Pons (tissue), 1 donor: ENCODE measurements around the gene FUT8.
"Not testable (repeated sequence)": the region's sequence is repeated elsewhere in the genome, so short reads cannot be mapped to it uniquely, and the experiment has no call there.

Experiments used
- DNase-seq: peaks from one replicate; pipeline ENCODE4 v3.0.0-alpha.2; 2016; ENCODE audit warnings: low spot score

Gene FUT8

DNA sequence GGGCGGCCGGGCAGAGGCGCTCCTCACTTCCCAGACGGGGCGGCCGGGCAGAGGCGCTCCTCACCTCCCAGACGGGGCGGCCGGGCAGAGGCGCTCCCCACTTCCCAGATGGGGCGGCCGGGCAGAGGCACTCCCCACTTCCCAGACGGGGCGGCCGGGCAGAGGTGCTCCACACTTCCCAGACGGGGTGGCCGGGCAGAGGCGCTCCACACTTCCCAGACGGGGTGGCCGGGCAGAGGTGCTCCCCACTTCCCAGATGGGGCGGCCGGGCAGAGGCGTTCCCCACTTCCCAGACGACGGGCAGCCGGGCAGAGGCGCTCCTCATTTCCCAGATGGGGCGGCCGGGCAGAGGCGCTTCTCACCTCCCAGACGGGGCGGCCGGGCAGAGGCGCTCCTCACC, 304.3 kb downstream of the FUT8 start:
- not testable (repeated sequence) for DNase-seq

DNA sequence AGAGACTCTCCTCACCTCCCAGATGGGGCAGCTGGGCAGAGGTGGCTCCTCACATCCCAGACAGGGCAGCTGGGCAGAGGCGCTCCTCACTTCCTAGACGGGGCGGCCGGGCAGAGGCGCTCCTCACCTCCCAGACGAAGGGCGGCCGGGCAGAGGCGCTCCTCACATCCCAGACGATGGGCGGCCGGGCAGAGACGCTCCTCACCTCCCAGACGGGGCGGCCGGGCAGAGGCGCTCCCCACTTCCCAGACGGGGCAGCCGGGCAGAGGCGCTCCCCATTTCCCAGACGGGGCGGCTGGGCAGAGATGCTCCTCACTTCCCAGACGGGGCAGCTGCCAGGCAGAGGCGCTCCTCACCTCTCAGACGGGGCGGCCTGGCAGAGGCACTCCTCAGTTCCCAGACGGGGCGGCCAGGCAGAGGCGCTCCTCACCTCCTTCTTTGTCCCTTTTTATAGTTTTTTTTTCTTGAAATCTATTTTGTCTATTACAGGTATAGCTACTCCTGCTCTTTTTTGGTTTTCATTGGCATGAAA, 304.9 kb downstream of the FUT8 start:
- not testable (repeated sequence) for DNase-seq

DNA sequence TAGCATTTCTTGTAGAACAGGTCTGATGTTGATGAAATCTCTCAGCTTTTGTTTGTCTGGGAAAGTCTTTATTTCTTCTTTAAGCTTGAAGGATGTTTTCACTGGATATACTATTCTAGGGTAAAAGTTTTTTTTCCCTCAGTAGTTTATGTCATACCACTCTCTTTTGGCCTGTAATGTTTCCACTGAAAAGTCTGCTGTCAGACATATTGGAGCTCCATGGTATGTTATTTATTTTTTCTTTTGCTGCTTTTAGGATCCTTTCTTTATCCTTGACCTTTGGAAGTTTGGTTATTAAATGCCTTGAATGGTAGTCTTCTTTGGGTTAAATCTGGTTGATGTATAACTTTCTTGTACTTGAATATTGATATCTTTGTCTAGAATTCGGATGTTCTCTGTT, 306.1 kb downstream of the FUT8 start:
- DNase-seq, result no peak

DNA sequence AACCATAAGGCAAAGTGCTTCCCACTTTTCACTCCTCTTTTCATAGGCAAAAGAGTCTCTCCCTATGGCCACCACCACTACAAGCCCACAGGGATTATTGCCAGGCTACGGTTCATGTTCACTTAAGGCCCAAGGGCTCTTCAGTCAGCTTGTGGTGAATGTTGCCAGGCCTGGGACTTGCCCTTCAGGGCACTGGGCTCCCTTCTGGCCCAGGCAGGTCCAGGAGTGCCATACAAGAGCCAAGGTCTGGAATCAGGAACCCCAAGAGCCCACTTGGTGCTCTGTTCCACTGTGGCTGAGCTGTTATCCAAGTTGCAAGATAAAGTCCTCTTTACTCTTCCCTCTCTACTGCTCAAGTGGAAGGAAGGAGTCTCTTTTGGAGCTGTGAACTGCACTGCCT, 307.6 kb downstream of the FUT8 start:
- no peak for DNase-seq

DNA sequence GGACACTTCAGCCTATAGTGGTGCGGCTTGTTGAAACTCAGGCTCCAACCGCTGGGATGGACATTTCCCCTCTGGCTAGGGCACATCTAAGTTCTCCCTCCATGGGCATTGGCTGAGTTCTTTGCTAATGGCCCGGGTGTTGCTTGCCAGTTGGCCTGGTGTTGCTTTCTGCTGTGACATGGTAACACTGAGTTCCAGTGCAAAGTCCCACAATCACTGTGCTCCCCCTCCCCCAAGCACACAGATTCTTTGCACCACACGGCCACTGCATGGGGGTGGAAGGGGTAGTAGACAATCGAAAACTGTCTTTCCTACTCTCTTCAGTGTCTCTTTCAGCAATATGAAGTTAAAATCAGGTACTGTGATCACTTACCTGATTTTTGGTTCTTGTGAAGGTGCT, 308.2 kb downstream of the FUT8 start:
- no peak for DNase-seq

DNA sequence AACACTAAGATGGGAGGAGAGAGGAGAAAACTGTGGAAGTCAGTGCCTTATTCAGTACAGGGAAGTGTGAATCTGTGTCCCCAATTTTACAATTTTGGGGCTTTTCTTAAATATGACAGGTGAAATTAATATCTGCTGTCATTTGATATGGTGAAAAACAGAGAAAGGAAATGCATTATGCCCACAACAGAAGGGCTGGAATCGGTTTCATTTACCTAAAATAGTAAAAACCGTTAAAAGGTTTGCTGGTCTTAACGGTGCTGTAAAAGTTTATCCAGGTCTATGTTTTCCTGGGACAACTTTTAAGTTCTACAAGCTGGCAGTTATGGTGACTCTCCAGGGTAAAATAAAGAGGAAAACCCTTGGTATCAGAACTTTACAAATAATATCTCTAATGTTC, 310.8 kb downstream of the FUT8 start:
- DNase-seq, result no peak

DNA sequence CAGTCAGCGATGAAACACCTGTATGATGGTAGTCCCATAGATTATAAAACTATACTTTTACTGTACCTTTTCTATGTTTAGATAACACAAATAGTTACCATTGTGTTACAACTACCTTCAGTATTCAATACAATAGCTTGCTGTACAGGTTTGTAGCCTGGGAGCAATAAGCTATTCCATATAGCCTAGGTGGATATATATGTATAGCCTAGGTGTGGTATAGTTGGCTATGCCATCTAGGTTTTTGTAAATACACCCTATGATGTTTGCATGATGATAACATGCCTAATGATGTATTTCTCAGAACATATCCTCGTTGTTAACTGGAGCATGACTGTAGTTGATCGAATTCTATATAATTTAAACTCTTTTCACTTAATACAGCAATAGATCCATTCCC, 316.1 kb downstream of the FUT8 start:
- DNase-seq, result no peak

DNA sequence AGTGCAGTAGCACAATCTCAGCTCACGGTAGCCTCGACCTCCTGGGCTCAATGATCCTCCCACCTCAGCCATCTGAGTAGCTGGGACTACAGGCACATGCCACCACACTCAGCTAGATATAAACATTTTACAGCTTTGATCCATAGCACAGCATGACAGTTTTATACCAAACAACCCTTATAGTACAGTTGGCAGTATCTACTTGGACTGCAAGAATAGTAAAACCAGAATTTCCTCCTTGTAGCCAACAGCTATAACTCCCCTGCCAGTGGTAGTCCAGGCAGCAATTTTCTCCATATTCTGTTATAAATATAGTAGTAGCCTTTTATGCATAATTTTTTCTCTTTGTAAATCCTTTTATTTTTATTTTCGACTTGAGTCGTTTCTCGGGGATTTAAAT, 317.0 kb downstream of the FUT8 start:
- no peak for DNase-seq

DNA sequence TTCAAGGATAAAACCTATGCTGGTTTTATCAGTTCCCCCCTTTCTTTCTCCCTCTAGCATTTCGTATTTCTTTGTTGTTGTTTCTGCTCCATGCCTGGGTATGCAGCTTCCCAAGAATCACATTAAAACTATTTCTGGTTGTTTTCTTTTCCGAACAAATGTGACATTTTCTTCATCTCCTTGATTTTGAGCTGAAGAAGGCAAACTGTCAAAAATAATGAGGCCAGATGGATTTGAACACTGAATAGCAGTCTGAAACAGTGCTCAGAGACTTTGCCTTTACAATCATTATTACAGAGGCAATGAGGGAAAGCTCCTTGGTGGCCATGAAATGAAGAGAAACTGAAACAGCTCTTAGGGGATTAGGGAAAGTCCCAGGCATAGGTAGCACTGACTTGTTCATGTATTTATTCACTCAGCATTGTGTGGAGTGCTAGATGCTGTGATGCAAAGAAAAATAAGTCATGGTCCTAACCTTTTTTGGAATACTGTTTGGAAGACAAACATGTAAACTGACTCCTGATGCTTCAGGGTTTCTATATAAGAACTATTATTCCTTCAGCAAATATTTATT, 319.5 kb downstream of the FUT8 start:
- DNase-seq, result no peak

DNA sequence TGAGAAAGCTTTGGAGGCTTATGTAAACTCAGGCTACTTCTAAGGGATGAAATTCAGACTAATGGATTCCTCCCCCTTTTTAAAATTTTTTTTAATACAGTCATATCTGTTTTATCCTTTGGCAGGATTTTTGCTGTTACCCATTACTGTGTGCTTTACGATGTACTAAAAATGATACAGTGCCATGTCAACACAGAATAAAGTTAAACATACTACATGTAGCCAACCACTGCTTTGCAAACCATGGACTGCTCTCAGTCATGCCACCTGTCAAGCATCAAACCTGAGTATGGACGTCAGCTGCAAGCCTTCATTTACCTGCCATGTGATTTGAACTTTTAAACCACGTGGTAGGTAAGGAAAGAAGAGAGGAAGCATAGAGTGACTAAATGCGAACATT, 325.8 kb downstream of the FUT8 start:
- no peak for DNase-seq

DNA sequence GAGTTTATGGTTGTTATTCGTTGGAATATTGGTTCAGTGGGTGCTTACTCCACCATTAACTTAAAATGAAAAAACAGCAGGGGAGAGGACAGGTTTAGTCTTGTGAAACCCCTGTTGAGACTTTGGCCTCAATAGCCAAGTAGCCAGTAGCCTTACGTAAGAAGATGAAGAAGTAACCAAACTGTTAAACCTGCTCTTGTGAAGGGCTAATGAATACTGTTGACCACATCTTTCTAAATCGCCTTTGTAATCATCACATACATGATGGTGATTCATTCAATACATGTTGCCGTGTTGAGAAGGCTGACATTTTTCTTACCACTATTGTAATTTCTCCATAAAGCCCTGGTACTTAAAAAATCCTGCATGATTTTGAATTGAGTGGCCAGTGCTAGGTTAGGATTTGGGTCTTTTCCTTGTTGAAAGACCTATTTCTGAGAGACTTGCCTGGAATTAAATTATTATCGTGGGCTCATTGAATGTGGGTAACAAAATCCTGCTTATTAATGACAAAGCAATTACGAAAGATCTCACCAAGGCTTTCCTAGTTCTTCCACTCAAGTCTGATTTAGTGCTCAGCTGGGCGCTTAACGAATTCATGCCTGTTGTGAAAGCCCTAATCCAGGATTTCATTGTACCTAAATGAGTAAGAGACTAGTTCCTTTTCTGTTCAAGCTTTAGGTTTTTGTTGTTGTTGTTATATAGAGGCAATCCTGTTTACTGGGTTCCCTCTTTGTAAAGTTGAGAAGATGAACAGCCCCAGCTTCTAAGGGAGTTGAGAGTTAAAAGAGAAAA, 333.1 kb downstream of the FUT8 start:
- DNase-seq, result no peak

DNA sequence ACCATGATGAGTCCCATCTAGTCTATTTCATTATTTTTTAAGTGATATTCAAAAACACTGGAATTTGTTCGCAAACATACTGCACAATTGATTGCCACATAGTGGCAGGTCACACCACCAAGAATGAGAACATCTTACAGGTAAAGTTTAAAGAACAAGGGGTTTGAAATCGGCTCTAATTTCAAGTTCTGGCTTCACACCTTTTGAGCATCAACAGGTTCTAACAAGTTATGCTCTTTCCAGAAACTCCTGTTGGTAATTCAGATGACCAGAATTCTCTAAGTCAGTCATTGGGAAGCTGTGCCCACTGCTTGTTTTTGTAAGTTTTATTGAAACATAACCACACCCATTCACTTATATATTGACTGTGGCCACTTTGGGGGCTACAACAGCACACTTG, 336.3 kb downstream of the FUT8 start:
- DNase-seq, result no peak

DNA sequence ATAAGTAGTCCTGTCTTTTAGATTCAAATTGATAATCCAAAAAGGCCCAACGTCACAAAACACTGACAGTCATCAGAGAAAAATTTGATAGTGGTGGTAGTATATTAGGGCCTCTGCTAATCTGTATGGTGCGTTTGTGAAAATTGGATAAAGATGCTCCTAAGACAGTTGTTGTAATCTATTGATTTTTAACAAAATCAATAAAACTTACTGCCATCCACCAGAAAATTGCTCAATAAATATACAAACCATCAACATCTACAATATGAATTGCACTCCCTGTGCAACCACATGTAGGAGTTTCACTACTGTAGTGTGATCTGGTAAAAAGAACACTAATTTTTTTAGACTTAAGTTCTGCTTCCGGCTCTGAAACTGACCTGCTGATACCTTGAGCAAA, 336.8 kb downstream of the FUT8 start:
- DNase-seq, result no peak

DNA sequence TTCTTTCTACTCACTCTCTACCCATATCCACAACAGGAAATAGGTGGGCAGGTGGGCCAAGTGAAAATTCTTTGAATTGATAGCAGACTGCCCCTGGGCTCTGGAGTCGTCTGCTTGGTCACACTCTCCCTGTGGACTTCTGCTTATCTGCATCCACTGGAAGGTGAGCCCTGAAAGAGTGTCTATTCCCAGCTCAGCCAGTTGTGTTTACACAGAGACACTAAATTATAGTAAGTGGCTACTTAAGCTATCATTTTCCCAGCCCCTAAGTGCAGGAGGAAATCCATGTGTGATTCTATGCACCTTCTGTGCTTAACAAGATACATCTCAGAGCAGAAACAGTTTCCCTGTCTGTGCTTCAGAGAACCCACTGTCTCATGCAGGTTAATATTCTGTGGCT, 338.4 kb downstream of the FUT8 start:
- DNase-seq, result no peak

DNA sequence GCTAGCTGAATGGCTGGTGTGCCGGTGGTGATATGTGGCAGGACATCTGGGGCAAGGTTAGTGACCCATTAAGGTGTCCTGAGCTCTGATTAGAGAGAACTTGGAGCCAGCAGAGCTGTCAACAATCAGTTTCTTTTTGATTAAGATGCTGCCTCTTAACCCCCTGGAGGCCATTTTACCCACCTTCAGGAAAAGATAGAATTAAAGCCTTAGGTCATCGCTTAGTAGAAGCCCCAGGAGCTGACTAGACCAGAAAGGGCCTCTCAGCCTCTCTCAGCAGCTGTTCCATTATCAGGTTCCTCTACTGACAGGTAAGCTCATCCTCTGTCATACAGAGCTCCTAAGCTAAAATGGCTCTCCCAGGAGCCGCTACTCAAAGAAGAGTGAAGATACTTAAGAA, 339.0 kb downstream of the FUT8 start:
- no peak for DNase-seq

DNA sequence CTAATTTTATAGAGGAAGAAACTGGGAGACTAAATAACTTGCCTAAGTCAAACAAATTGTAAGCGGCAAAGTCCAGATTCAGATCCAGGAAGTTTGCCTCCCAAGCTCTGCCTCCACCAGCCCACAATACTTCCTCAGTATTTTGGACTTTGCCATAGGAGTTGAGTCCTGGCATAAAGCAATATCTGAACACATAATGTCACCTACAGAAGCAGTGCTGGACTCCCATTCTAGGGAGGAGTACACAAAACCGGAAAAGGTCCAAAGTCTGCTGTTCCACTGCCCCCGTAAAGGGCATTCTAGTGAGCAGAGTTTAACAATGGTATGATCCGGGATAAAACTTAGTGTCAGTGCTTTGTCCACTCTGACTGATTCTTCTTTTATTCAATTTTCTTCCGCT, 340.5 kb downstream of the FUT8 start:
- DNase-seq, result no peak

DNA sequence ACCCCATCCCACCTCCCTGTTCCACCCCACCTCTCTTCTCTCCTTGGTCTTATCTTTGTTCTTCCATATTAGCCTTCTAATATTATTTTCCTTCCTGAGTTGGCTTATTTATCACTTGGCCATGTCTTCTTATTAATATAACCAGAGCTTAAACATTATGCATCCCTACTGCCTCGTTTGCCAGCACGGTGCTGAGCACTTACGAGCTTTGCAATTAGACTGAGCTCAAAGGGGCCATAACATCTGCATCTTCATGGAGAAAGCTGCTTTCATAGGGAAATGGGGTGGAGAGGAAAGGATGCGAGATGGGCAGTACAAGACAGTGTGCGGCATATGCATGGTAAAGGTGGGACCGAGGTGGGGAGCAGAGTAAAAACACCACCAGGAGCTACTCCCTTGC, 342.8 kb downstream of the FUT8 start:
- no peak for DNase-seq

DNA sequence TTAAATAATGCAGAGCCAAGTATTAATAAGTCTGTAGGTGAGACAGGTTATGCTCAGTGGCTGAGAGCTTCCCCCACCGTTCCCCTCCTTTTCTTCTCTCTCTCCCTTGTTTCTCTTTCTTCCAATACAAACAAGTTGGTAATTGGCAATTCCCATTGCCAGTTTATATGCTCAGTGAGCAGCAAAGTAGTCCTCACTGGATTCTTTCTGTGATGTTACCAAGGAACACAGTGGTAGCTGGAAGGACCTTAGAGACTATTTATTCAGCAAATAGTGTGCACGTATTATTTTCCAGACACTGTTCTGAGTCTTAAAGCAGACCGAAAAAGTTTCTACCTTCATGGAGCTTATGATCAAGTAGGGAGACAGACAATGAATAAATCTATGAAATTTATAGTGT, 344.4 kb downstream of the FUT8 start:
- DNase-seq, result no peak

DNA sequence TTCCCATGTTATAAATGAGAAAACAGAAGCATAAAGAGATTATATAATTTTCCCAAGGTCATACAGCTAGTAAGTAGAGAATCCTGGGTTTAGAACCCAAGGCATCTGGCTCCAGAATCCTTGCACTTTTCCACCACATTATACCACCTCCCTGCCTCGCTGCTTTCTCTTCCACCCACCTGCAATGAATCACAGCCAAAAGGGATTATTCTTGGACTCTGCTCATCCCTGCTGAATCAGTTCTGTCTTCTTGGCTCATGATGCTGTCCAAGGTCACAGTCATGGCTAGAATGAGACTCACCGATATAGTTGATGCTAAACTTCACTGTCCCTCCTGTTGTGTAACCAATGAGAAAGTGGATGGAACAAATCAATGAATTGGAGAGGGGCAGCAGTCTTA, 356.6 kb downstream of the FUT8 start:
- DNase-seq, result peak; percentile 12

DNA sequence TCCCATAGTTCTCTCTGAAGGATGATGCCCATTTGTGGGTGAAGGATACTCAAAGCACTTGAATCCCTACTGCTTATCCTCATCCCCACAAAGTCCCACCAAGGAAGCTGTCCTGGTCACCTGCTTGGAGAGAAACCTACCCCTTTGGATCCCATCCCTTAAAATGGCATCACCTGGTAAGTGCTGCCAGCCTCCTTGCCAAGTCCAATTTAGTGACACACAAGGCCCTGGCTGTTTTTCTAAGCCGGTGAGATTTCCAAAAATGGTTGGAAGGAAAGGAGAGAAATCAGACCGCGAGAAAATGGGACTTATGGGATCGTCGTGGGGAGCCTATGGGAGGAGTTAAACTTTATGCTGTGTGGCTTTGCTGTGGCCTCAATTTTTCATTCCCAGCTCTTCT, 358.2 kb downstream of the FUT8 start:
- DNase-seq, result no peak

DNA sequence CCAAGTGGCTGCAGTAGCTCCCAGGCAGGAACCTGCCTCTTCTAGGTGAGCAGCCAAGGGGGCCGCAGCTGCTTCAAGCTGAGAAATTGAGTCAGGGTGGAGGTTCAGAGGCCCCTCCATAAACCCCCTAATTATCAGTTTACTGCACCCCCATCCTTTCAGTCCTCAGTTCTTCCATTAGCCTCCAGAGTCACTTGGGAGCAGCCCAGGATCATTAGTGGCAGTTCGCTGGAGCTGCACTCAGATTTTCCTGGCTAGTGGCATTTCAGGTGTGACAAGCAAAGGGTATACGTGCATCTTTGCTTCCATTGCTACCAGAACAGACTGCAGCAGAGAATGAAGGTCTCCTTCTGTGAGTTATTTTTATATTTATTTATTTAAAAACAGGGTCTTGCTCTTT, 358.7 kb downstream of the FUT8 start:
- no peak for DNase-seq

DNA sequence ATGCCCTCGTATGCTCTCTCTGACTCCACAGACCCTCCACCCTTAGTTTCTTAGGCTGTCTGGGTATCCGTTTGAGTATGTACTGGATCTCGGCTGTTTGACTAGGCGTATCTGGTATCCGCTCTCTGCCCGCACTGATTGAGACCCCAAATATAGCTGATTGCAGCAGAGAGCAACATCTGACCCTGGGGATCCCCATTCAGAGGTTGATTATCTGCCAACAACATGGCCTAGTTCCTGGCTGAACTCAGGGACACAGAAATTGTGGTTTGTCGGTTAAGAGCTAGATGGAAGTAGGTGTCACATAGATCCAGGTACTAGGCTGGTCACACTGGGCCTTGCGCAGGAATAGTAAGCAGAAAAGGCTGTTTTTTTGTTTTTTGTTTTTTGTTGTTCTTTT, 359.9 kb downstream of the FUT8 start:
- DNase-seq, result no peak

DNA sequence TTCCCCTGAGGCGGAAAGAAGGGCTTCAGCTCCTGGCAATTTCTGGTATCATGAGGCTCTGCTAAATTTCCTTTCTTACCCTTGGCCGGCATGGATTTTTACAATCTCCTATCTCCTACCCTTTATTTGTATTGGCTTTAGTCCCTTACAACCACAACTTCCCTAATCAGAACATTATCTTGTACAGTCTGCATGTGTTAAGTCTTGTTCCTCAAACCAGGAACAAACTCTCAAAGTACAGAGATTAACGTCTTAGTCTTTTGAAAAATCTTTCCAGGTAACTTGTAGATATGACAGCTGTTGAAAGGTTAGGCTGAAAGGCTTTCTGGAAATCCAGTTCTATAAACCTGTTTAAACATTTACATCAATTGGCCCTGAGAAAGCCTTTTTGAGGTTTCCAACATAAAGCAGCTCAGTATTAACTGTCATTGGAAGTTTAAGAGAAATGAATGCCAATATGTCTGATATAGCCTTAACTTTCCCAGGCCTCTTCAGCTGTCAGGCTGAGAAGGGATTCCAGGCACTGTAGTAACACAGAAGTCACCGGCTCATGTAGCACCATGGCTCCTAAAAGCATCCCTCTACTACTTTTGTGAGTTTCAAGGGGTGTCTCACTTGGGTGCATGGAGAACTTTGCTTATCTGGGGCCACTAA, 360.5 kb downstream of the FUT8 start:
- peak; percentile 11 for DNase-seq
